PC-3 (cell line): ENCODE measurements around the gene PES1. TPM values are rescaled to one million over a fixed set of nuclear protein-coding genes. Genes with fewer than 3 reads are reported as not detected.

ENCODE experiments used
- ATAC-seq: fragments of 200-7000 bp; cut with Tn5 transposase; 2 replicates; pipeline ENCODE4 v1.9.1; 2020; ENCODE audit warnings: mild to moderate bottlenecking, moderate library complexity
- BruUV-seq: library from RNA; stranded (reverse); fragments of 400-500 nt; replicated peaks from 2 replicates; lab custom pipeline; 2021; lab: Mats Ljungman, UMichigan
- CTCF ChIA-PET: fragments of 300-600 bp; sonication (Branson Sonifier 250); formaldehyde crosslinking; loops from one replicate; lab custom pipeline; 2022; ENCODE audit warnings: antibody characterized with exemption; lab: Charles Lee
- POLR2A ChIA-PET: fragments of 300-600 bp; sonication (Branson Sonifier 250); formaldehyde crosslinking; loops from one replicate; lab custom pipeline; 2022; ENCODE audit warnings: antibody characterized with exemption; ENCODE audit not compliant: unreplicated experiment; lab: Charles Lee
- DNase-seq: peaks from one replicate; pipeline ENCODE4 v3.0.0-alpha.2; 2015
- H2AFZ ChIP-seq: fragments of 300-600 bp; sonication (generic); 2 replicates; pipeline ENCODE4 v1.6.0; 2016; ENCODE audit warnings: antibody characterized with exemption, low read length
- H3F3A ChIP-seq: fragments of 300-600 bp; sonication (generic); one replicate; pipeline ENCODE4 v1.6.0; 2017; ENCODE audit warnings: antibody characterized with exemption, low read length, control low read depth, mild to moderate bottlenecking; ENCODE audit not compliant: unreplicated experiment
- H3K27ac ChIP-seq: fragments of 300-600 bp; sonication (generic); 2 replicates; pipeline ENCODE4 v1.5.1; 2016; ENCODE audit warnings: mild to moderate bottlenecking, low read length
- H3K27me3 ChIP-seq: fragments of 300-600 bp; sonication (generic); 2 replicates; pipeline ENCODE4 v1.6.1; 2016; ENCODE audit warnings: low read length, mixed read lengths
- H3K36me3 ChIP-seq: fragments of 300-600 bp; sonication (generic); 2 replicates; pipeline ENCODE4 v1.6.1; 2016; ENCODE audit warnings: low read depth, mixed run types, low read length, mixed read lengths
- H3K4me1 ChIP-seq: fragments of 300-600 bp; sonication (generic); 2 replicates; pipeline ENCODE4 v1.5.1; 2016; ENCODE audit warnings: low read length; ENCODE audit not compliant: insufficient read depth
- H3K4me2 ChIP-seq: fragments of 300-600 bp; sonication (generic); 2 replicates; pipeline ENCODE4 v1.6.0; 2016; ENCODE audit warnings: low read length
- H3K4me3 ChIP-seq: fragments of 300-600 bp; sonication (generic); 2 replicates; pipeline ENCODE4 v1.5.1; 2016; ENCODE audit warnings: mild to moderate bottlenecking, low read length, mixed read lengths
- H3K79me2 ChIP-seq: fragments of 300-600 bp; sonication (generic); 2 replicates; pipeline ENCODE4 v1.6.1; 2017; ENCODE audit warnings: low read length, mixed read lengths
- H3K9ac ChIP-seq: fragments of 300-600 bp; sonication (generic); 2 replicates; pipeline ENCODE4 v1.6.0; 2016; ENCODE audit warnings: mild to moderate bottlenecking, low read length
- H3K9me2 ChIP-seq: fragments of 300-600 bp; sonication (generic); replicated peaks from 2 replicates; pipeline ENCODE4 v1.6.1; 2016; ENCODE audit warnings: mixed run types, low read length, mixed read lengths
- H3K9me3 ChIP-seq: fragments of 300-600 bp; sonication (generic); 2 replicates; pipeline ENCODE4 v1.6.1; 2016; ENCODE audit warnings: low read length, mixed read lengths
- H4K20me1 ChIP-seq: fragments of 300-600 bp; sonication (generic); 2 replicates; pipeline ENCODE4 v1.6.1; 2016; ENCODE audit warnings: low read length, mixed read lengths
- EZH2 ChIP-seq: fragments of 300-600 bp; sonication (generic); IDR thresholded peaks from one replicate; pipeline ENCODE4 v1.6.1; 2017; ENCODE audit warnings: antibody characterized with exemption, mild to moderate bottlenecking, low read length; ENCODE audit not compliant: unreplicated experiment
- EZH2phosphoT487 ChIP-seq: fragments of 300-600 bp; sonication (generic); IDR thresholded peaks from 2 replicates; pipeline ENCODE4 v1.6.1; 2018; ENCODE audit warnings: mild to moderate bottlenecking, antibody characterized with exemption, low read length, borderline replicate concordance
- intact Hi-C: fragments of 100-400 bp; cut with micrococcal nuclease; formaldehyde crosslinking; loops from 2 replicates; pipeline ENCODE4 v1.9.0; 2023
- total RNA-seq: library from RNA; depleted of rRNA; stranded (reverse); fragments of >200 nt; gene quantifications from 2 replicates; pipeline ENCODE4 v1.2.3, GENCODE V29; 2014
- TF ChIP-seq, protein P1 (sequence below): fragments of 300-600 bp; sonication (generic); conservative IDR thresholded peaks from 2 replicates; pipeline ENCODE4 v1.5.1; 2017; ENCODE audit warnings: antibody characterized with exemption, low read depth, mild to moderate bottlenecking, low read length

The PES1 gene
- total RNA-seq, 1 experiment from 2014 or later = 105 TPM

DNA sequence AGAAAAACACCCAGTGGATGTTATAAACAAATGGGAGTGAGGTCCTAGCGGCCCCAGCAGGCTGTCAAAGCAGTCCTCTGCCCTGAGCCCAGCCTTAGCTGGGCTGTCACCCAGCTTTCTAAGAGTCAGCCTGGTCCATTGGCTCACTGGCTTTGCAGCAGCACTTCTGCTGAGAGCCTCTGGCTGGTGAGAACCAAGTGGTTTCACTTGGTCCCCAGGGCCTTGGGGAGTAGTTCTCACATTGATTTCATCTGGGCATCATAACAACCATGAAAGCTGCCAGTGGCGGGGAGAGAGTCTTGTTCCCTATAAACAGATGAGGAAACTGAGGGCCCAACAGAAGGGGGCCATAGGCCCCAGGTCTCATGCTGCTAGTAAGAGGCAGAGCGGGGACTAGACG is 56.5 kb downstream of the PES1 start:
- no TSS peak for BruUV-seq
- H3K4me1 ChIP-seq = no peaks in the 10 kb centered on the region
- H2AFZ ChIP-seq = no peak overlapping the region
- H3K4me3 ChIP-seq = no peak overlapping the region
- no peak for ATAC-seq
- no peak overlapping the region for H3K9ac ChIP-seq
- H4K20me1 ChIP-seq = no peaks in the 10 kb centered on the region
- no peaks in the 10 kb centered on the region for H3K36me3 ChIP-seq
- no peak overlapping the region for H3K27ac ChIP-seq
- no peak for DNase-seq
- no peaks in the 10 kb centered on the region for H3K9me2 ChIP-seq
- no peaks in the 10 kb centered on the region for H3F3A ChIP-seq
- no peak overlapping the region for H3K4me2 ChIP-seq
- TF ChIP-seq EZH2phosphoT487 (no peak), EZH2 (no peak)
- TF ChIP-seq, protein P1, sequence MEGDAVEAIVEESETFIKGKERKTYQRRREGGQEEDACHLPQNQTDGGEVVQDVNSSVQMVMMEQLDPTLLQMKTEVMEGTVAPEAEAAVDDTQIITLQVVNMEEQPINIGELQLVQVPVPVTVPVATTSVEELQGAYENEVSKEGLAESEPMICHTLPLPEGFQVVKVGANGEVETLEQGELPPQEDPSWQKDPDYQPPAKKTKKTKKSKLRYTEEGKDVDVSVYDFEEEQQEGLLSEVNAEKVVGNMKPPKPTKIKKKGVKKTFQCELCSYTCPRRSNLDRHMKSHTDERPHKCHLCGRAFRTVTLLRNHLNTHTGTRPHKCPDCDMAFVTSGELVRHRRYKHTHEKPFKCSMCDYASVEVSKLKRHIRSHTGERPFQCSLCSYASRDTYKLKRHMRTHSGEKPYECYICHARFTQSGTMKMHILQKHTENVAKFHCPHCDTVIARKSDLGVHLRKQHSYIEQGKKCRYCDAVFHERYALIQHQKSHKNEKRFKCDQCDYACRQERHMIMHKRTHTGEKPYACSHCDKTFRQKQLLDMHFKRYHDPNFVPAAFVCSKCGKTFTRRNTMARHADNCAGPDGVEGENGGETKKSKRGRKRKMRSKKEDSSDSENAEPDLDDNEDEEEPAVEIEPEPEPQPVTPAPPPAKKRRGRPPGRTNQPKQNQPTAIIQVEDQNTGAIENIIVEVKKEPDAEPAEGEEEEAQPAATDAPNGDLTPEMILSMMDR = no peak
- CTCF ChIA-PET = no interaction called here
- POLR2A ChIA-PET = no interaction called here
- no peaks in the 10 kb centered on the region for H3K27me3 ChIP-seq
- no peaks in the 10 kb centered on the region for H3K79me2 ChIP-seq
- no peaks in the 10 kb centered on the region for H3K9me3 ChIP-seq
- intact Hi-C loops = no loop called here

DNA sequence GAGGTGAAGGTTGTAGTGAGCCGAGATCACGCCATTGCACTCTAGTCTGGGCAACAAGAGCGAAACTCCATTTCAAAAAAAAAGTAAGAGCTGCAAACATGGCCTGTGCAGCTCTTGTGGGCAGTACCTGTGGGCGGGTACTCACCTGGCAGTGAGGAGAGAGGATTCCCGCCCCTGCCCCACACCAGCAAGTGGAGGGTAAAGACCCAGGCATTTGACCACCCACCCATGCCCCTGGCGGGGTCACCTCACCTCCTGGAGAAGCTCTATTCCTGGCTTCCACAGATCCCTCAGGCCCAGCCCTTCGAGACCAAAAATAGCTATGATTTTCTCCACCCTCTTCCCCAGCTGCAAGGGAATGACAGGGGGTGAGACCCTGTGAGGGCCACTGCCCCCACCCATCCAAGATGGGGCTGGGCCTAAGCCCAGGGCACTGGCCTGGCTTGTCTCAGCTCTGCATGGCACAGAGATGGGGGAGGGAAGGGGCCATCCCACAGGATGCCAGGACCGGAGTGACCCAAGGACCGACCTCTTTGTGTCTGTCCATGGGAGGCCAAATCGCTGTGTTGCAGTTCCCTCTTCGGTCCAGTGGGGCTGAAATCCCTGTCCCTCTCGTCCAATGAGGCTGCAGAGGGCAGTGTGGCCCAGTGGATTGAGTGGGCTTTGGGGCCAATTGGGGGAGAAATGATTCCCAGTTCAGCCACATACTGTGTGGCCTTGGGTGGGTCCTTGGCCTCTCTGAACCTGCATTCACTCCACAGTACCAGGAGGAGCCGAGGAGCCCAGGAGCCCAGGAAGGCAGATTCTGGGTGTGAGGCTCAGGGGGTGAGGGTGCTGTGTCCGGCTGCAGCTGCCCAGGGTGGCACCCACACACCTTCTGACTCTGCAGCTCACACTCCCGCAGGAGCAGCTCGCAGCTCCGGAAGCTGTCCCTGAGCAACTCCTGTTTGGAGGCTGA is 59.8 kb downstream of the PES1 start:
- no peak for ATAC-seq
- no TSS peak for BruUV-seq

More for the DNA sequence above, 59.8 kb downstream of the PES1 start:
- Histone ChIP-seq H3K9ac (no peak overlapping the region), H3K36me3 (no peaks in the 10 kb centered on the region), H3K27ac (no peak overlapping the region), H3K9me3 (no peaks in the 10 kb centered on the region), H3K4me1 (no peaks in the 10 kb centered on the region), H3K4me2 (no peak overlapping the region), H3K79me2 (no peaks in the 10 kb centered on the region), H3K27me3 (no peaks in the 10 kb centered on the region), H3K4me3 (no peak overlapping the region), H2AFZ (no peak overlapping the region), H3F3A (no peaks in the 10 kb centered on the region), H3K9me2 (no peaks in the 10 kb centered on the region), H4K20me1 (no peaks in the 10 kb centered on the region)
- intact Hi-C loops = no loop called here
- no peak for DNase-seq
- ChIA-PET CTCF (no interaction called here), POLR2A (no interaction called here)
- TF ChIP-seq EZH2 (no peak), EZH2phosphoT487 (no peak)
- TF ChIP-seq, protein P1 = no peak
